ENCODE data around the gene UBE2V1. TPM values are rescaled to one million over a fixed set of nuclear protein-coding genes. Genes with fewer than 3 reads are reported as not detected.

Gene UBE2V1
- total and polyA plus RNA-seq, 2 of the 13 experiments (the other 11 are each of a cell fraction or from before 2014, with no cell fraction given), result 81.3 to 132 TPM

GRCh38 chr20:50112512-50113419, at the start of gene UBE2V1 (continued):
- TF ChIP-seq SNAPC4 (CRISPR knock-in tag; IDR thresholded peaks at IDR 0.05) (peak; percentile 37; the same call in 1 of the 2 replicates), ZNF30 (CRISPR knock-in tag; IDR thresholded peaks at IDR 0.05) (0 out of 2 replicates have a peak, but pooled peaks have one; percentile 75), TCF7 (IDR thresholded peaks at IDR 0.05; ENCODE audit: low read depth) (peak; percentile 48), EP300 (IDR thresholded peaks at IDR 0.05; ENCODE audit: low read depth in 2 of 2, low read length in 2 of 2) (no peak), EP300 (CRISPR knock-in tag; IDR thresholded peaks at IDR 0.05; ENCODE audit: borderline replicate concordance) (no peak), ZNF441 (CRISPR knock-in tag; IDR thresholded peaks at IDR 0.05; ENCODE audit: borderline replicate concordance) (peak; percentile 61; the same call in 1 of the 2 replicates), PRDM10 (CRISPR knock-in tag; IDR thresholded peaks at IDR 0.05; ENCODE audit: low read depth) (0 out of 2 replicates have a peak, but pooled peaks have one; percentile 36), NR1H2 (CRISPR knock-in tag; IDR thresholded peaks at IDR 0.05; ENCODE audit: borderline replicate concordance, low read depth) (no peak), ZBTB38 (CRISPR knock-in tag; IDR thresholded peaks at IDR 0.05) (peak; percentile 84), HNF4G (IDR thresholded peaks at IDR 0.05; ENCODE audit: borderline replicate concordance, low read depth, low read length) (0 out of 2 replicates have a peak, but pooled peaks have one; percentile 7), HNF4G (CRISPR knock-in tag; IDR thresholded peaks at IDR 0.05; ENCODE audit: borderline replicate concordance, low read depth) (peak; percentile 76), CEBPZ (IDR thresholded peaks at IDR 0.05; ENCODE audit: low read length) (no peak), ZNF800 (CRISPR knock-in tag; IDR thresholded peaks at IDR 0.05) (peak; percentile 71; the same call in 1 of the 2 replicates)
